NCI-H345 treated with DMSO at 0.1 percent for 48 hours (cell line): Measurements from ENCODE around the gene LYAR.
"Not testable (repeated sequence)": the region's sequence is repeated elsewhere in the genome, so short reads cannot be mapped to it uniquely, and the experiment has no call there.

Experiments used
- DNase-seq: peaks from one replicate; lab custom pipeline; 2025; ENCODE audit not compliant: unreplicated experiment; lab: John Stamatoyannopoulos, UW

The LYAR gene

GRCh38 chr4:4267981-4268380 lies 22.0 kb downstream of the LYAR start:
- no peak for DNase-seq

- DNase-seq, result no peak
Observed at GRCh38 chr4:4260185-4260751, 29.7 kb downstream of the LYAR start.

- DNase-seq, result no peak
Observed at GRCh38 chr4:4259484-4260100, 30.4 kb downstream of the LYAR start.

GRCh38 chr4:4257705-4258104 lies 32.2 kb downstream of the LYAR start:
- not testable (repeated sequence) for DNase-seq

GRCh38 chr4:4256799-4257198 lies 33.2 kb downstream of the LYAR start:
- no peak for DNase-seq

- no peak for DNase-seq
Observed at GRCh38 chr4:4254666-4255065, 35.3 kb downstream of the LYAR start.

GRCh38 chr4:4254199-4254598 lies 35.8 kb downstream of the LYAR start:
- no peak for DNase-seq

- no peak for DNase-seq
Observed at GRCh38 chr4:4249866-4250265, 40.1 kb downstream of the LYAR start.

- not testable (repeated sequence) for DNase-seq
Observed at GRCh38 chr4:4249342-4249741, 40.6 kb downstream of the LYAR start.

- no peak for DNase-seq
Observed at GRCh38 chr4:4248885-4249203, 41.1 kb downstream of the LYAR start.

GRCh38 chr4:4248029-4248884 lies 41.7 kb downstream of the LYAR start, which contains the start of gene TMEM128:
Gene TMEM128 (minus strand): TSS chr4:4248223. CDS start chr4:4248202, 21 bp downstream.
- DNase-seq, result peak; percentile 44

- DNase-seq, result no peak
Observed at GRCh38 chr4:4247696-4248028, 42.3 kb downstream of the LYAR start.

- no peak for DNase-seq
Observed at GRCh38 chr4:4245172-4245571, 44.8 kb downstream of the LYAR start.

GRCh38 chr4:4239551-4239950 lies 50.4 kb downstream of the LYAR start:
- not testable (repeated sequence) for DNase-seq

GRCh38 chr4:4233610-4234009 lies 56.3 kb downstream of the LYAR start:
- no peak for DNase-seq

GRCh38 chr4:4228356-4228668 lies 61.6 kb downstream of the LYAR start:
- DNase-seq, result no peak

- DNase-seq, result no peak
Observed at GRCh38 chr4:4227510-4228355, 62.2 kb downstream of the LYAR start.

GRCh38 chr4:4226606-4227438 lies 63.1 kb downstream of the LYAR start, which contains the start of gene OTOP1:
Gene OTOP1 (minus strand): TSS chr4:4226929. CDS start chr4:4226864, 65 bp downstream.
- no peak for DNase-seq

GRCh38 chr4:4225915-4226605 lies 63.9 kb downstream of the LYAR start:
- no peak for DNase-seq
